SK-N-SH (cell line): ENCODE measurements around the gene ZNF597. TPM values are rescaled to one million over a fixed set of nuclear protein-coding genes. Genes with fewer than 3 reads are reported as not detected.

Source experiments
- CTCF ChIA-PET: fragments of 300-600, 350-600 bp; formaldehyde crosslinking; extraction: SDS; loops from one replicate; lab custom pipeline; 2021; lab: Yijun Ruan, JAX
- POLR2A ChIA-PET: fragments of 350-600 bp; sonication (Branson Sonifier 250); formaldehyde crosslinking; extraction: SDS; loops from one replicate; lab custom pipeline; 2020; ENCODE audit warnings: antibody characterized with exemption, inconsistent platforms; lab: Yijun Ruan, JAX
- DNase-seq: peaks from one replicate; pipeline ENCODE4 v3.0.0; 2012
- H2AFZ ChIP-seq: fragments of 200-600 bp; sonication (generic); 2 replicates; pipeline ENCODE4 v1.8.1; 2016; ENCODE audit warnings: antibody characterized with exemption, mild to moderate bottlenecking, low read depth
- H3F3A ChIP-seq: fragments of 200-600 bp; sonication (generic); replicated peaks from 2 replicates; pipeline ENCODE3; 2016; ENCODE audit warnings: antibody characterized with exemption, mild to moderate bottlenecking; ENCODE audit not compliant: insufficient read depth
- H3K27ac ChIP-seq, 2 experiments: fragments of 200-500 bp in 1 of 2; fragments of 200-600 bp in 1 of 2; sonication (Bioruptor generic) in 1 of 2; sonication (generic), shearing (Covaris generic) in 1 of 2; 2 replicates each; pipeline versions ENCODE4 v1.5.1 to v1.6.1; 2014 to 2016; ENCODE audit warnings: low read depth in 2 of 2, inconsistent platforms in 1 of 2, low read length in 1 of 2, mild to moderate bottlenecking in 1 of 2, mixed read lengths in 1 of 2
- H3K27me3 ChIP-seq: fragments of 200-600 bp; sonication (generic), shearing (Covaris generic); 2 replicates; pipeline ENCODE4 v1.6.1; 2016; ENCODE audit warnings: mixed run types; ENCODE audit not compliant: insufficient read depth
- H3K36me3 ChIP-seq, 2 experiments: fragments of 200-500 bp in 1 of 2; fragments of 200-600 bp in 1 of 2; sonication (Bioruptor generic) in 1 of 2; sonication (generic) in 1 of 2; replicated peaks in 1 of 2; 2 replicates each; pipeline versions ENCODE3 to v1.5.1; 2014 to 2016; ENCODE audit warnings: low read length in 1 of 2, mild to moderate bottlenecking in 1 of 2; ENCODE audit not compliant: insufficient read depth in 2 of 2, control insufficient read depth in 1 of 2
- H3K4me1 ChIP-seq, 2 experiments: fragments of 200-500 bp in 1 of 2; fragments of 200-600 bp in 1 of 2; sonication (Bioruptor generic) in 1 of 2; sonication (generic), shearing (Covaris generic) in 1 of 2; 2 replicates each; pipeline versions ENCODE4 v1.5.1 to v1.6.1; 2014 to 2016; ENCODE audit warnings: low read depth in 1 of 2, low read length in 1 of 2, mixed run types in 1 of 2; ENCODE audit not compliant: insufficient read depth in 2 of 2, control insufficient read depth in 1 of 2
- H3K4me2 ChIP-seq: fragments of 200-600 bp; sonication (generic), shearing (Covaris generic); 2 replicates; pipeline ENCODE4 v1.6.1; 2017; ENCODE audit warnings: mixed run types
- H3K4me3 ChIP-seq, 2 experiments: fragments of 200-500 bp in 1 of 2; fragments of 200-600 bp in 1 of 2; sonication (Bioruptor generic) in 1 of 2; sonication (generic), shearing (Covaris generic) in 1 of 2; 2 replicates each; pipeline versions ENCODE4 v1.5.1 to v1.8.1; 2014 to 2016; ENCODE audit warnings: low read depth in 2 of 2, inconsistent platforms in 1 of 2, low read length in 1 of 2, mild to moderate bottlenecking in 1 of 2, mixed read lengths in 1 of 2, moderate library complexity in 1 of 2
- H3K79me2 ChIP-seq: fragments of 200-600 bp; sonication (generic); 2 replicates; pipeline ENCODE4 v1.8.1; 2017; ENCODE audit warnings: mild to moderate bottlenecking; ENCODE audit not compliant: insufficient read depth
- H3K9ac ChIP-seq: fragments of 200-600 bp; sonication (generic); 2 replicates; pipeline ENCODE4 v1.6.1; 2017; ENCODE audit warnings: mixed run types
- H3K9me2 ChIP-seq: fragments of 200-600 bp; sonication (generic); 2 replicates; pipeline ENCODE4 v1.6.1; 2017; ENCODE audit warnings: mixed run types
- H3K9me3 ChIP-seq: fragments of 200-600 bp; sonication (generic); 2 replicates; pipeline ENCODE4 v1.6.1; 2017; ENCODE audit warnings: mixed run types, mild to moderate bottlenecking, moderate library complexity
- H4K20me1 ChIP-seq: fragments of 200-600 bp; sonication (generic); 2 replicates; pipeline ENCODE4 v1.6.1; 2017; ENCODE audit warnings: mild to moderate bottlenecking, mixed run types; ENCODE audit not compliant: insufficient read depth
- CTCF ChIP-seq: fragments of 200-600 bp; sonication (generic); IDR thresholded peaks from 2 replicates; pipeline ENCODE4 v1.6.1; 2017; ENCODE audit warnings: antibody characterized with exemption, mild to moderate bottlenecking, moderate library complexity
- ELF1 ChIP-seq: IDR thresholded peaks from 2 replicates; pipeline ENCODE4 v1.4.0; 2012
- EZH2phosphoT487 ChIP-seq: fragments of 200-600 bp; sonication (generic); IDR thresholded peaks from 2 replicates; pipeline ENCODE4 v1.6.1; 2017; ENCODE audit warnings: low read depth, mixed run types, mild to moderate bottlenecking, antibody characterized with exemption, moderate library complexity, borderline replicate concordance
- FOXJ3 ChIP-seq: sonication (generic); formaldehyde crosslinking; IDR thresholded peaks from 2 replicates; pipeline ENCODE4 v1.5.1; 2020; ENCODE audit warnings: mild to moderate bottlenecking, missing genetic modification reagents
- GATA2 ChIP-seq: sonication (generic); formaldehyde crosslinking; IDR thresholded peaks from 2 replicates; pipeline ENCODE4 v1.5.0; 2020; ENCODE audit warnings: mild to moderate bottlenecking, missing genetic modification reagents
- JUND ChIP-seq: IDR thresholded peaks from 2 replicates; pipeline ENCODE4 v1.4.0; 2012
- MAX ChIP-seq: IDR thresholded peaks from 2 replicates; pipeline ENCODE4 v1.4.0; 2012; ENCODE audit warnings: low read depth
- MEF2A ChIP-seq: IDR thresholded peaks from 2 replicates; pipeline ENCODE4 v1.4.0; 2012; ENCODE audit warnings: low read depth, borderline replicate concordance
- MXI1 ChIP-seq: IDR thresholded peaks from 2 replicates; pipeline ENCODE4 v1.6.1; 2012; ENCODE audit warnings: mild to moderate bottlenecking, low read depth, low read length, improper control_type of control experiment
- PBX3 ChIP-seq: IDR thresholded peaks from 2 replicates; pipeline ENCODE4; 2012
- RCOR1 ChIP-seq: fragments of 150-350 bp; IDR thresholded peaks from 2 replicates; pipeline ENCODE4 v1.6.1; 2017; ENCODE audit warnings: antibody characterized with exemption, low read length
- REST ChIP-seq: IDR thresholded peaks from 2 replicates; pipeline ENCODE4 v1.6.1; 2012; ENCODE audit warnings: mild to moderate bottlenecking, low read depth, low read length, moderate library complexity
- RXRA ChIP-seq: IDR thresholded peaks from 2 replicates; pipeline ENCODE4 v1.4.0; 2012; ENCODE audit warnings: low read depth, mild to moderate bottlenecking, borderline replicate concordance
- SMC3 ChIP-seq: IDR thresholded peaks from 2 replicates; pipeline ENCODE4 v1.6.1; 2012; ENCODE audit warnings: low read depth, low read length, improper control_type of control experiment
- TCF12 ChIP-seq: IDR thresholded peaks from 2 replicates; pipeline ENCODE4 v1.4.0; 2012
- TEAD4 ChIP-seq: IDR thresholded peaks from 2 replicates; pipeline ENCODE4 v1.4.0; 2012; ENCODE audit warnings: mild to moderate bottlenecking, borderline replicate concordance; ENCODE audit not compliant: insufficient read depth
- USF2 ChIP-seq: fragments of 150-350 bp; IDR thresholded peaks from 2 replicates; pipeline ENCODE4 v1.6.1; 2017; ENCODE audit warnings: antibody characterized with exemption, low read length, low read depth, borderline replicate concordance
- WGBS: methylation state at CpG from one replicate; pipeline ENCODE4 v1.1.6; 2017; ENCODE audit warnings: low lambda C conversion rate; 5-methylcytosine and 5-hydroxymethylcytosine counted together
- polyA plus RNA-seq, 3 experiments: library from polyadenylated mRNA; depleted of rRNA; stranded (reverse); fragments of >200 nt; gene quantifications; 2 replicates each; pipeline ENCODE4 v1.2.3, GENCODE V29; 2012

The ZNF597 gene
- polyA plus RNA-seq, 1 of the 3 experiments (the other 2 are of a cell fraction) = 1.1 TPM

- H3K9ac ChIP-seq = no peak overlapping the region
- H2AFZ ChIP-seq = no peak overlapping the region
- H3K4me1 ChIP-seq = no peaks in the 10 kb centered on the region
- H3K79me2 ChIP-seq = peaks cover 25% of the 10 kb centered on the region
- no peaks in the 10 kb centered on the region for H3K27me3 ChIP-seq
- TF ChIP-seq RXRA (no peak), MEF2A (no peak), JUND (no peak), GATA2 (CRISPR knock-in tag) (no peak), RCOR1 (no peak), CTCF (no peak), FOXJ3 (CRISPR knock-in tag) (no peak), SMC3 (no peak), PBX3 (no peak), EZH2phosphoT487 (no peak)
- ChIA-PET POLR2A (no interaction called here), CTCF (no interaction called here)
- no peak for DNase-seq
- H4K20me1 ChIP-seq = no peaks in the 10 kb centered on the region
- no peak overlapping the region for H3K27ac ChIP-seq
- peaks cover 44 to 60% of the 10 kb centered on the region in 2 experiments for H3K36me3 ChIP-seq
- no peak overlapping the region for H3K4me3 ChIP-seq
- 85% methylated on average over 8 of the region's 9 CpGs for WGBS
- H3K9me2 ChIP-seq = no peaks in the 10 kb centered on the region
- no peak overlapping the region for H3K4me2 ChIP-seq
- no peaks in the 10 kb centered on the region for H3F3A ChIP-seq
- 0 out of 2 replicates have a peak, but pooled peaks cover 2% of the 10 kb centered on the region for H3K9me3 ChIP-seq
These were observed 53.5 kb downstream of the ZNF597 start for GRCh38 chr16:3389663-3390338.

- H3K4me2 ChIP-seq = no peak overlapping the region
- H3K4me1 ChIP-seq = no peaks in the 10 kb centered on the region
- CTCF ChIA-PET = no interaction called here
- POLR2A ChIA-PET = no interaction called here
- H2AFZ ChIP-seq = no peak overlapping the region
- H3K27me3 ChIP-seq = no peaks in the 10 kb centered on the region
- H3K27ac ChIP-seq = no peak overlapping the region
- H4K20me1 ChIP-seq = no peaks in the 10 kb centered on the region
- peaks cover 50 to 65% of the 10 kb centered on the region in 2 experiments for H3K36me3 ChIP-seq
- no peak overlapping the region for H3K9ac ChIP-seq
- TF ChIP-seq MAX (no peak), MXI1 (no peak), TCF12 (no peak), ELF1 (no peak), USF2 (no peak), TEAD4 (no peak), REST (no peak), GATA2 (CRISPR knock-in tag) (no peak)
- 84% methylated on average over 6 of the region's 6 CpGs for WGBS
- no peak for DNase-seq
- H3K9me3 ChIP-seq = 0 out of 2 replicates have a peak, but pooled peaks cover 6% of the 10 kb centered on the region
- peaks cover 26% of the 10 kb centered on the region for H3K79me2 ChIP-seq
- H3K4me3 ChIP-seq = no peak overlapping the region
- H3K9me2 ChIP-seq = no peaks in the 10 kb centered on the region
- no peaks in the 10 kb centered on the region for H3F3A ChIP-seq
These were observed 55.0 kb downstream of the ZNF597 start for GRCh38 chr16:3388325-3388724.
